ENCODE results near the gene ELMOD3.
A peak's percentile ranks its signal among the peaks of the same experiment; 100 is the strongest.
"Not testable (repeated sequence)": the region's sequence is repeated elsewhere in the genome, so short reads cannot be mapped to it uniquely, and the experiment has no call there.

ELMOD3 gene

GRCh38 chr2:85401464-85401805 is 46.9 kb downstream of the ELMOD3 start:
- no peak for DNase-seq (ENCODE audit: low read depth)

GRCh38 chr2:85401844-85402243 is 47.3 kb downstream of the ELMOD3 start:
- DNase-seq (ENCODE audit: low read depth): no peak

GRCh38 chr2:85405201-85406059 is 50.9 kb downstream of the ELMOD3 start:
- DNase-seq (ENCODE audit: low read depth): peak; percentile 58

- no peak for DNase-seq (ENCODE audit: low read depth)
Observed at GRCh38 chr2:85409845-85410583, 55.4 kb downstream of the ELMOD3 start, which contains the start of gene CAPG. TSS of gene CAPG (minus strand) at chr2:85410366. CDS start at chr2:85402145, 8,221 bp downstream.

GRCh38 chr2:85410584-85411404 is 56.2 kb downstream of the ELMOD3 start:
- DNase-seq (ENCODE audit: low read depth): no peak

GRCh38 chr2:85411405-85411748 is 56.8 kb downstream of the ELMOD3 start:
- DNase-seq (ENCODE audit: low read depth): no peak

- no peak for DNase-seq (ENCODE audit: low read depth)
Observed at GRCh38 chr2:85413592-85414420, 59.2 kb downstream of the ELMOD3 start.

GRCh38 chr2:85414421-85414759 is 59.8 kb downstream of the ELMOD3 start:
- not testable (repeated sequence) for DNase-seq (ENCODE audit: low read depth)

- no peak for DNase-seq (ENCODE audit: low read depth)
Observed at GRCh38 chr2:85414761-85415553, 60.4 kb downstream of the ELMOD3 start.

- no peak for DNase-seq (ENCODE audit: low read depth)
Observed at GRCh38 chr2:85415980-85416650, 61.5 kb downstream of the ELMOD3 start.

- peak; percentile 73 for DNase-seq (ENCODE audit: low read depth)
Observed at GRCh38 chr2:85418132-85419008, 63.8 kb downstream of the ELMOD3 start, which contains the start of gene SH2D6. TSS of gene SH2D6 (plus strand) at chr2:85418714. CDS start at chr2:85429466, 10,752 bp downstream.

- DNase-seq (ENCODE audit: low read depth): no peak
Observed at GRCh38 chr2:85419009-85419675, 64.6 kb downstream of the ELMOD3 start.

GRCh38 chr2:85420536-85421259 is 66.1 kb downstream of the ELMOD3 start:
- DNase-seq (ENCODE audit: low read depth): peak; percentile 81

GRCh38 chr2:85421260-85422071 is 66.9 kb downstream of the ELMOD3 start:
- DNase-seq (ENCODE audit: low read depth): no peak

- no peak for DNase-seq (ENCODE audit: low read depth)
Observed at GRCh38 chr2:85422072-85422457, 67.5 kb downstream of the ELMOD3 start.

- no peak for DNase-seq (ENCODE audit: low read depth)
Observed at GRCh38 chr2:85423525-85423924, 69.0 kb downstream of the ELMOD3 start.

- no peak for DNase-seq (ENCODE audit: low read depth)
Observed at GRCh38 chr2:85425588-85425987, 71.0 kb downstream of the ELMOD3 start.

Measured in activated T-helper 1 cell treated with Interleukin-2 at 50 U/mL for 16 hours (primary cell).